GM19239 (cell line): ENCODE data around the gene CPNE7.

Experiments used
- DNase-seq: peaks from one replicate; pipeline ENCODE4 v3.0.0; 2011; ENCODE audit warnings: low spot score; ENCODE audit not compliant: insufficient read length
- FAIRE-seq: peaks from 2 replicates; lab custom pipeline; 2011; peaks lifted over from hg19 to GRCh38; lab: Jason Lieb, UNC

Gene CPNE7

DNA sequence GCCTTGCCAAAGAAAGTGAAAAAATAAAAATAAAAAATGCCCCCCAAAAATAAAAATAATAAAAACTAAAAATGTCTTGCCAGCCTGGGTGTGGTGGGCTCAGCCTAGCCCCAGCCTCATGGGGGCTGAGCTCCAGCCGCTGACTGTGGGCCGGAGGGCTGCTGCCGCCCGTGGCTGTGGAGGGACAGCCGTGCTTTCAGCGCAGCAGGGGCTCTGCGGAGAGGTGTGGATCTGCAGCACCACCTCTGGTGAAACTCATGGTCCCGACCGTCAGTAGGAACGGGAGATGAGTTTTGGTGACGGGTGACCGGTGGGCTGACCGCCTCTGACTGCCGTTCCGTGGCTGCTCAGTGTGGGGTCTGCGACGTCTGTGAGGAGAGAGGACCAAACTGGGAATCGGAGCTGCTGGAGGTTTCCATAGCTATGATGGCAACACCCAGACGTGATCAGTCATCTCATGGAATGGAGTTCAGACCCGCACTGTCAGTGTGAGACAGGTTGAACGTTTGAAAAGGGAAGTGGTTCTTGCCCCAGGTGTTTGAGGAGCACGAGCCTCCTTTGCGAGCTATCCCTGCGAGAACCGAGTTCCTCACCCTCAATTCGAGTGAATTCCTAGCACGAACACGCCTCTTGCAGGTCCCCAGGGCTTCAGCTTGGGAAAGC is 27.1 kb upstream of the CPNE7 start:
- DNase-seq: no peak
- no peak for FAIRE-seq

- DNase-seq: no peak
- no peak for FAIRE-seq
Measured at GRCh38 chr16:89549007-89549700, 26.4 kb upstream of the CPNE7 start.

- FAIRE-seq (no peak), DNase-seq (no peak)
Measured at GRCh38 chr16:89550421-89551007, 25.0 kb upstream of the CPNE7 start.

DNA sequence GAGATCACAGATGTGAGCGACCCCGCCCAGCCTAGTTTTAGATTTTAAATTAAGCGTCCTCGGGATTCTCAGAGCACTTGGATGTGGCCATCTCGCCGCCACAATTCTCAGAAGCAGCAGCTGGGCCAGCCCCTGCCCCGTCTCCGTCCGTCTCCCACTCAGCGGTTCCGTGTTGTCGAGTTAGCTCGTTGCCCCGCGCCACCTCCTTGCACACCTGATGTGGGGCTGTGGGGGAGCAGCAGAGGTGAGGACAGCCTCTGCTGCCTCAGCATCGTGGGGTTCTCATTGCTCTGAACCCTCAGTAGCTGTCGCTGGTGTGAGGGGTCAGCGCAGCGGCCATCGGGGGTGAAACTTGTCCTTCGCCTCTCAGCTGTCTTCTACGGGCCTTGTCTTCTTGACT is 23.2 kb upstream of the CPNE7 start:
- no peak for FAIRE-seq
- DNase-seq: no peak

DNA sequence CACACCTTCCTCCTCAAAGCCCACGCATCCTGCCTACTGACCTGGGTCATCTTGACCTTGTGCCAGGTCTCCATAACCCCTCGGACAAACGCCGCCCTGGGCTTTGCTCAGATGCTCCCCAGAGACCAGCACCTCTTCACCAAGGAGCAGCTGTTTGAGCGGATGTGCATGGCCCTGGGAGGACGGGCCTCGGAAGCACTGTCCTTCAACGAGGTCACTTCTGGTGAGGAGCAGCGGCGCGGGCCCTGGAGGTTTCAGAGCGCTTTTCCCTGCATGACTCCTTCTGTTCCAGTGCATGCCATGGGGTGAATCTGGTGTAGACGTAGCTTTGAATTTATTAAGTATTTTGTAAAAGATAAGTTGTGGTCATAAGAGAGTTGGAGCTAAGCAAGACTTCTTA is 22.6 kb upstream of the CPNE7 start:
- FAIRE-seq (no peak), DNase-seq (no peak)

- FAIRE-seq: no peak
- DNase-seq: no peak
Measured at GRCh38 chr16:89553733-89554132, 21.8 kb upstream of the CPNE7 start.

DNA sequence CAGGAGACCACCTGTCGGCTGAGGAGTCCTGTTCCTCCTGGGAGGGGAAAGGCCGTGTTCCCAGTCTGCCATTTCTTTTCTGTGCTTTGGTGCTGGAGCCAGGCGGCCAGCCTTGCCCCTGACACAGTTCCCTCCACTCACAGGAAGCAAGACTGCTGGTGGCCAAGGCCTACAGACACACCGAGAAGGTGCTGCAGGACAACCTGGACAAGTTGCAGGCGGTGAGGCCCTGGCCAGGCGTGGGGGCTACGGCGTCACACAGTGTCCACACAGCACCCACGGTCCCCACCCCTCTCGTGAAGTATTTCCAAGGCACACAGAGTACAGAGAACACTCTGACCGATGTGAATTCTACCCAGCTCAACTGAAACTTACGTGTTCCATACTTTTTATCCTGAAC is 21.2 kb upstream of the CPNE7 start:
- FAIRE-seq: no peak

DNA sequence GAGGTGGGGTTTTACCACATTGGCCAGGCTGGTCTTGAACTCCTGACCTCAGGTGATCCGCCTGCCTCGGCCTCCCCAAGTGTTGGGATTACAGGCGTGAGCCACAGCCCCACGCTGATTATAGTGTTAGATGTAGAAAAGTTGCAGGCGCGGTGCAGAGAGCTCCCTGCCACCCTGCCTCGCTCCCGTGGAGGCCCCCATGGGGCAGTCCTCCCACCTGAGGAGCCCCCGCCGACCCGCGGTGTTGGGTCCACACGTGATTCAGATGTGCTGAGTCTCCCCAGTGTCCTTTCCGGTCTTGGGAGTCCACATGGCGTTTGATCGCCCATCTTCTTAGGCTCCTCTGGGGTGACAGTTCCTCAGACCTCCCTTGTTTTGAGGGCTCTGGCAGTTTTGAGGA is 20.3 kb upstream of the CPNE7 start:
- DNase-seq: no peak

More for the DNA sequence above, 21.2 kb upstream of the CPNE7 start:
- DNase-seq: no peak

DNA sequence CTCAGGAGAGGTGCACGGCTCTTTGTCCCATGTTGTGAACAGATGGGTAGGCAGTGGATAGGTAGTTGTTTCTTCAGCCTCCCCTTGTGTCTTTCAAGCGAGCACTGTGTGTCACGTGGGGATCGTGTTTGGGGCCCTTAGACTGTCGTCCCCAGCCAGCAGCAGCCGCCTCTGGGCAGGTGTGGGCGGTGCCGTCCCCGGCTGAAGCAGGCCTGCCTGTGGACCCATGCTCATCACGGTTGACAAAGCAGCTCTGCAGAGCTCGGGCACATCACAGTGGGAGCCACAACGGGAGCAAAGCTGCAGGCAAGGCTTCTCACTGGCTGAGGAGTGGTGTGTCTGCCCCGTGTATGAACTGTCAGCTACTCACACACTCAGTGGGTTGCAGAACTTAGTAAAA is 19.8 kb upstream of the CPNE7 start:
- FAIRE-seq: no peak

More for the DNA sequence above, 20.3 kb upstream of the CPNE7 start:
- FAIRE-seq: no peak

DNA sequence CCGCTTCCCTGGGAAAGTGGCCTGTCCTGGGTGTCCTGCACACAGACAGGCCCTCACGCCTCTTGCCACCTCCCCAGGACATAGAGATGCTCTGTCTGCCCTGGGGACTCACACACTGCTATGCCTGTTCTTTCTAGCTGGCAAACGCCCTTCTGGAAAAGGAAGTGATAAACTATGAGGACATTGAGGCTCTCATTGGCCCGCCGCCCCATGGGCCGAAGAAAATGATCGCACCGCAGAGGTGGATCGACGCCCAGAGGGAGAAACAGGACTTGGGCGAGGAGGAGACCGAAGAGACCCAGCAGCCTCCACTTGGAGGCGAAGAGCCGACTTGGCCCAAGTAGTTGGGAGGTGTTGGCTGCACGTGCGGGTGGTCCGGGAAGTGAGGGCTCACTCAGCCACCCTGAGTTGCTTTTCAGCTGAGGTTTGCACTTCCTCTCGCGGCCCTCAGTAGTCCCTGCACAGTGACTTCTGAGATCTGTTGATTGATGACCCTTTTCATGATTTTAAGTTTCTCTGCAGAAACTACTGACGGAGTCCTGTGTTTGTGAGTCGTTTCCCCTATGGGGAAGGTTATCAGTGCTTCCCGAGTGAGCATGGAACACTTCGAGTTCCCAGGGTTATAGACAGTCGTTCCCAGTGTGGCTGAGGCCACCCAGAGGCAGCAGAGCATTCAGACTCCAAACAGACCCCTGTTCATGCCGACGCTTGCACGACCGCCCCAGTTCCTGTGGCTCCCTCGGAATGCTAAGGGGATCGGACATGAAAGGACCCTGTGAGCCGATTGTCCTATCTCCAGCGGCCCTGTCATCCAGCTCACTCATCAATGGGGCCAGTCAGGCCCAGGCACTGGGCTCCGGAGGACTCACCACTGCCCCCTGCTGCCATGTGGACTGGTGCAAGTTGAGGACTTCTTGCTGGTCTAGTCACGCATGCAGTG is 18.5 kb upstream of the CPNE7 start:
- FAIRE-seq (peak; percentile 47), DNase-seq (peak; percentile 76)

More for the DNA sequence above, 19.8 kb upstream of the CPNE7 start:
- DNase-seq: no peak

GRCh38 chr16:89557690-89558490 is 17.7 kb upstream of the CPNE7 start:
- no peak for DNase-seq
- no peak for FAIRE-seq

- no peak for FAIRE-seq
- peak; percentile 97 for DNase-seq
Measured at GRCh38 chr16:89560378-89561141, 15.0 kb upstream of the CPNE7 start, which contains the start of gene RPL13. Gene RPL13 (plus strand): TSS chr16:89560682. CDS start chr16:89560960, 278 bp downstream.

DNA sequence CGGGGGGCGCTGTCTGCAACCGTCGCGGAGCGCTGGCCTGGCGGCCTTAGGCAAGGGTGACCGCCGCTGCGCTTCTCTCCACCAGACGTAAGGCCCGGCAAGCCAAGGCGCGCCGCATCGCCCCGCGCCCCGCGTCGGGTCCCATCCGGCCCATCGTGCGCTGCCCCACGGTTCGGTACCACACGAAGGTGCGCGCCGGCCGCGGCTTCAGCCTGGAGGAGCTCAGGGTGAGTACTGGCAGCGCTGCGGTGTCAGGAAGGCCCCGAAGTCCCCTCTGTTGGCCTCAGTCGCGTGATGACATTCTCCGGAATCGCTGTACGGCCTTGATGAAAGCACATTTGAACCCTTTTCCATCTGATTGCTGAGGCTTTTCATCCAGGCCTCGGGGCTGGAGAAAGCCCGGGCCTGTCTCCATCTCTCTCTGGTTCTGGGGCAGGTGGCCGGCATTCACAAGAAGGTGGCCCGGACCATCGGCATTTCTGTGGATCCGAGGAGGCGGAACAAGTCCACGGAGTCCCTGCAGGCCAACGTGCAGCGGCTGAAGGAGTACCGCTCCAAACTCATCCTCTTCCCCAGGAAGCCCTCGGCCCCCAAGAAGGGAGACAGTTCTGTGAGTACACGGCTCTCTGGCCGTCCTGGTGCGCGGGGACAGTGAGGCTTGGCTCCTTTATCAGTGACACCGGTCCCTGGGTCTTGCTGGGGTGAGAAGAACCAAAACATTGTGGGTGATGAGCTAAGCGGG is 14.2 kb upstream of the CPNE7 start:
- DNase-seq (no peak), FAIRE-seq (no peak)

- DNase-seq (no peak), FAIRE-seq (no peak)
Measured at GRCh38 chr16:89561884-89562599, 13.5 kb upstream of the CPNE7 start.

- no peak for DNase-seq
- FAIRE-seq: no peak
Measured at GRCh38 chr16:89562939-89563338, 12.6 kb upstream of the CPNE7 start.

DNA sequence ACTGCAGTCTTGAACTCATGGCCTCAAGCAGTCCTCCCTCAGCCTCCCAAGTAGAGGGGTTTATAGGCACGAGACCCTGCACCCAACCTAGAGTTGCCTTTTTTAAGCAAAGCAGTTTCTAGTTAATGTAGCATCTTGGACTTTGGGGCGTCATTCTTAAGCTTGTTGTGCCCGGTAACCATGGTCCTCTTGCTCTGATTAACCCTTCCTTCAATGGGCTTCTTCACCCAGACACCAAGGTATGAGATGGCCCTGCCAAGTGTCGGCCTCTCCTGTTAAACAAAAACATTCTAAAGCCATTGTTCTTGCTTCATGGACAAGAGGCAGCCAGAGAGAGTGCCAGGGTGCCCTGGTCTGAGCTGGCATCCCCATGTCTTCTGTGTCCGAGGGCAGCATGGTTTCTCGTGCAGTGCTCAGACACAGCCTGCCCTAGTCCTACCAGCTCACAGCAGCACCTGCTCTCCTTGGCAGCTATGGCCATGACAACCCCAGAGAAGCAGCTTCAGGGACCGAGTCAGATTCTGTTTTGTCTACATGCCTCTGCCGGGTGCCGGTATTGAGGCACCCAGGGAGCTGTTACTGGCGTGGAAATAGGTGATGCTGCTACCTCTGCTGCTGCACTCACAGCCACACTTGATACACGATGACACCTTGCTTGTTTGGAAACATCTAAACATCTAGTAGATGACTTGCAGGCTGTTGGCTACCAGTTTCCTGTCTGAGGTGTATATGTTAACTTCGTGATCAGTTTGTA is 11.7 kb upstream of the CPNE7 start:
- DNase-seq (no peak), FAIRE-seq (no peak)
